KMS-11 (cell line): ENCODE data around the gene SAMD8.
"Not testable (repeated sequence)": the region's sequence is repeated elsewhere in the genome, so short reads cannot be mapped to it uniquely, and the experiment has no call there.

Experiments
- H2AFZ ChIP-seq: fragments of 200-600 bp; sonication (generic); 2 replicates; pipeline ENCODE4 v1.6.1; 2016; ENCODE audit warnings: antibody characterized with exemption, mixed run types, low read depth
- H3K27ac ChIP-seq: fragments of 200-600 bp; sonication (generic); 2 replicates; pipeline ENCODE4 v1.6.1; 2016; ENCODE audit warnings: mild to moderate bottlenecking, mixed run types
- H3K27me3 ChIP-seq: fragments of 200-600 bp; sonication (generic); 2 replicates; pipeline ENCODE4 v1.6.1; 2017; ENCODE audit warnings: mild to moderate bottlenecking, low read depth, mixed run types, moderate library complexity; ENCODE audit not compliant: insufficient read depth
- H3K36me3 ChIP-seq: fragments of 200-600 bp; sonication (generic); 2 replicates; pipeline ENCODE4 v1.6.1; 2017; ENCODE audit warnings: mild to moderate bottlenecking, mixed run types; ENCODE audit not compliant: insufficient read depth
- H3K4me1 ChIP-seq: fragments of 200-600 bp; sonication (generic); 2 replicates; pipeline ENCODE4 v1.6.1; 2016; ENCODE audit warnings: mild to moderate bottlenecking, low read depth, mixed run types; ENCODE audit not compliant: poor library complexity, severe bottlenecking
- H3K4me2 ChIP-seq: fragments of 200-600 bp; sonication (generic); 2 replicates; pipeline ENCODE4 v1.7.0; 2016; ENCODE audit warnings: mild to moderate bottlenecking, mixed run types
- H3K4me3 ChIP-seq: fragments of 200-600 bp; sonication (generic); IDR thresholded peaks from 2 replicates; pipeline ENCODE4 v1.6.1; 2017; ENCODE audit warnings: low read depth, low read length, mixed read lengths; ENCODE audit not compliant: insufficient read depth
- H3K79me2 ChIP-seq: fragments of 200-600 bp; sonication (generic); 2 replicates; pipeline ENCODE4 v1.6.1; 2016; ENCODE audit warnings: low read depth, mixed run types; ENCODE audit not compliant: insufficient read depth
- H3K9ac ChIP-seq: fragments of 200-600 bp; sonication (generic); 2 replicates; pipeline ENCODE4 v1.6.1; 2016; ENCODE audit warnings: mild to moderate bottlenecking, mixed run types
- H4K20me1 ChIP-seq: fragments of 200-600 bp; sonication (generic); 2 replicates; pipeline ENCODE4 v1.6.1; 2016; ENCODE audit warnings: mild to moderate bottlenecking, mixed run types; ENCODE audit not compliant: insufficient read depth
- TF ChIP-seq, protein P1 (sequence below): fragments of 200-600 bp; sonication (generic); conservative IDR thresholded peaks from 2 replicates; pipeline ENCODE4 v1.6.1; 2017; ENCODE audit warnings: low read depth, mild to moderate bottlenecking, antibody characterized with exemption, low read length, moderate library complexity, mixed read lengths

SAMD8 gene

DNA sequence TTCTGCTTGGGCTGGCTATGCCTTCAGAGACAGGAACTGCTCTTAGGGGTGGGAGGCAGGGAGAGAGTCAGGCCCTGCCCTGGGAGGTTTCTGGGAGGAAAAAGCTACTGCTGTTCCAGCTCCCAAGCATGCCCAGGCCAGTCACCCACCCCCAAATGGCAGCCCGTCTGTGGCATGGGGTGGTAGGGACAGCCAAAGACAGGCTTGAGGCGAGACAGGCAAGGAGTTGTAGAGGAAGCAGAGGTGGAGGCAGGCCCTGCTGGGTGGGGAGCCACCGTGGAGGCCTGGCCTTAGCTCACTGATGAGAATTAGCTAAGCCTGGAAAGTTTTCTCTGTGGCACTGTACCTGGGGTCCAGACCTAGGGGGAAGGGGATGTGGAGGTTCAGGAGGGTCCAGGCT lies 6.6 kb upstream of the SAMD8 start:
- TF ChIP-seq, protein P1, sequence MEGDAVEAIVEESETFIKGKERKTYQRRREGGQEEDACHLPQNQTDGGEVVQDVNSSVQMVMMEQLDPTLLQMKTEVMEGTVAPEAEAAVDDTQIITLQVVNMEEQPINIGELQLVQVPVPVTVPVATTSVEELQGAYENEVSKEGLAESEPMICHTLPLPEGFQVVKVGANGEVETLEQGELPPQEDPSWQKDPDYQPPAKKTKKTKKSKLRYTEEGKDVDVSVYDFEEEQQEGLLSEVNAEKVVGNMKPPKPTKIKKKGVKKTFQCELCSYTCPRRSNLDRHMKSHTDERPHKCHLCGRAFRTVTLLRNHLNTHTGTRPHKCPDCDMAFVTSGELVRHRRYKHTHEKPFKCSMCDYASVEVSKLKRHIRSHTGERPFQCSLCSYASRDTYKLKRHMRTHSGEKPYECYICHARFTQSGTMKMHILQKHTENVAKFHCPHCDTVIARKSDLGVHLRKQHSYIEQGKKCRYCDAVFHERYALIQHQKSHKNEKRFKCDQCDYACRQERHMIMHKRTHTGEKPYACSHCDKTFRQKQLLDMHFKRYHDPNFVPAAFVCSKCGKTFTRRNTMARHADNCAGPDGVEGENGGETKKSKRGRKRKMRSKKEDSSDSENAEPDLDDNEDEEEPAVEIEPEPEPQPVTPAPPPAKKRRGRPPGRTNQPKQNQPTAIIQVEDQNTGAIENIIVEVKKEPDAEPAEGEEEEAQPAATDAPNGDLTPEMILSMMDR, result no peak
- Histone ChIP-seq H3K36me3 (no peaks in the 10 kb centered on the region), H3K4me2 (no peak overlapping the region), H3K4me3 (no peak overlapping the region), H3K27ac (no peak overlapping the region), H3K27me3 (no peaks in the 10 kb centered on the region), H3K9ac (no peak overlapping the region), H3K4me1 (peaks cover 8% of the 10 kb centered on the region), H3K79me2 (no peaks in the 10 kb centered on the region), H4K20me1 (no peaks in the 10 kb centered on the region), H2AFZ (no peak overlapping the region)

DNA sequence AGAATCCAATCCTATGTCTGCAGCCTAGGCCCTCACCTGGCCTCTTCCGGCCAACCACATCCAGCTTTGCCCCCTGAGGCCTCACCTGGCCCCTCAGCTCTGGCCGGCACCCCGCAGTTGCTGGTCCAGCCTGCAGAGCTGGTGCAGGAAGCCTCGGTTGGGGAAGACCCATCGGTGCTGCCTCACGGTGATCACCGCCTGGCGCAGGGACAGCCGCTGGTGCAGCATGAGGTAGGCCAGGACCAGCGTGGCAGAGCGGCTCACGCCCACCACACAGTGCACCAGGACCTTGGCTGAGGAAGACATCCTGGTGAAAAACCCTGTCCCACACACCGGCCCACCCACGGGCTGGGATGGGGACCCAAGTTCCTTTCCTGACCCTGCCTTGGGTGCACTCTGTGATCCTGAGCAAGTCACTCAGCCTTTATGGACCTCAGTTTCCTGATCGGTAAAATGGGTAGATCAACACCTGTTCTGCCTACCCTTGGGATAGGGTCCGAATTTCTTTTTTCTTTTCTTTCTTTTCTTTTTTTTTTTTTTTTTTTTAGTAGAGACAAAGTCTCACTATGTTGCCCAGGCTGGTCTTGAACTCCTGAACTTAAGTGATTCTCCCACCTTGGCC lies 5.8 kb upstream of the SAMD8 start:
- Histone ChIP-seq H2AFZ (no peak overlapping the region), H3K79me2 (no peaks in the 10 kb centered on the region), H3K27ac (no peak overlapping the region), H3K4me1 (peaks cover 16% of the 10 kb centered on the region), H3K27me3 (no peaks in the 10 kb centered on the region), H4K20me1 (no peaks in the 10 kb centered on the region), H3K36me3 (no peaks in the 10 kb centered on the region), H3K9ac (no peak overlapping the region), H3K4me3 (no peak overlapping the region), H3K4me2 (no peak overlapping the region)
- TF ChIP-seq, protein P1, result no peak

DNA sequence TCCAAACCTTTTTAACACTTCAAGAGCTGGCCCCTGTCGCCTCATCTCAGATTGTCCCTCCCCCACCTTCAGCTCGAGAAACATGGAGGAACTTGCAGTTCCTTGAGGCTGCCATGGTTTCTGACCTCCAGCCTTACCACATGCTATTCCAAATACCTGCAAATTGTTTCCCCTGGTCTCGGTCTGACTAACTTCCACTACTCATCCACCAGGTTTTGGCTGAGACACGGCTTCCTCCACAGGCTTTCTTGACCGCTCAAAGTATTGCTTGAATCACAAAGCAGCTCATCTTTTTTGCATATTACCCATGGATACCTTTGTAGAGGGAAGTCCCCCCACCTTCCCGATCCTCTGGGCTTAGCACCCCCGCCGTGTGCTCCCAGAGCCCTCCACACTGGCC lies 5.2 kb upstream of the SAMD8 start:
- Histone ChIP-seq H3K79me2 (no peaks in the 10 kb centered on the region), H3K4me1 (peaks cover 18% of the 10 kb centered on the region), H3K4me3 (no peak overlapping the region), H4K20me1 (no peaks in the 10 kb centered on the region), H3K27ac (no peak overlapping the region), H3K9ac (no peak overlapping the region), H3K27me3 (no peaks in the 10 kb centered on the region), H3K4me2 (no peak overlapping the region), H2AFZ (no peak overlapping the region), H3K36me3 (no peaks in the 10 kb centered on the region)
- TF ChIP-seq, protein P1, result no peak

DNA sequence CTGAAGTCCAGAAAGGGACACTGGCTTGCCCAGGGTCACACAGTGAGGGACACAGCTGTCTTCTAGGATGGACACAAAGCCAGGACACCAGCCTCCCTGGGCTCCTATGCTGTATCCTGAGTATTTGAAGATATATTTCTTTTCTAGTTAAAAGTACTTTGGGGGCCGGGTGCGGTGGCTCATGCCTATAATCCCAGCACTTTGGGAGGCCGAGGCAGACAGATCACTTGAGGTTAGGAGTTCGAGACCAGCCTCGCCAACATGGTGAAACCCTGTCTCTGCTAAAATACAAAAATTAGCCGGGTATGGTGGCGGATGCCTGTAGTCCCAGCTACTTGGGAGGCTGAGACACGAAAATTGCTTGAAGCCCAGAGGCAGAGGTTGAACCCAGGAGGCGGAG lies 4.6 kb upstream of the SAMD8 start:
- H3K27ac ChIP-seq, H3K9ac ChIP-seq, H3K4me3 ChIP-seq, H2AFZ ChIP-seq, H3K27me3 ChIP-seq, H3K4me2 ChIP-seq, H4K20me1 ChIP-seq, H3K36me3 ChIP-seq, H3K79me2 ChIP-seq: not testable (repeated sequence)
- peaks cover 18% of the 10 kb centered on the region for H3K4me1 ChIP-seq

DNA sequence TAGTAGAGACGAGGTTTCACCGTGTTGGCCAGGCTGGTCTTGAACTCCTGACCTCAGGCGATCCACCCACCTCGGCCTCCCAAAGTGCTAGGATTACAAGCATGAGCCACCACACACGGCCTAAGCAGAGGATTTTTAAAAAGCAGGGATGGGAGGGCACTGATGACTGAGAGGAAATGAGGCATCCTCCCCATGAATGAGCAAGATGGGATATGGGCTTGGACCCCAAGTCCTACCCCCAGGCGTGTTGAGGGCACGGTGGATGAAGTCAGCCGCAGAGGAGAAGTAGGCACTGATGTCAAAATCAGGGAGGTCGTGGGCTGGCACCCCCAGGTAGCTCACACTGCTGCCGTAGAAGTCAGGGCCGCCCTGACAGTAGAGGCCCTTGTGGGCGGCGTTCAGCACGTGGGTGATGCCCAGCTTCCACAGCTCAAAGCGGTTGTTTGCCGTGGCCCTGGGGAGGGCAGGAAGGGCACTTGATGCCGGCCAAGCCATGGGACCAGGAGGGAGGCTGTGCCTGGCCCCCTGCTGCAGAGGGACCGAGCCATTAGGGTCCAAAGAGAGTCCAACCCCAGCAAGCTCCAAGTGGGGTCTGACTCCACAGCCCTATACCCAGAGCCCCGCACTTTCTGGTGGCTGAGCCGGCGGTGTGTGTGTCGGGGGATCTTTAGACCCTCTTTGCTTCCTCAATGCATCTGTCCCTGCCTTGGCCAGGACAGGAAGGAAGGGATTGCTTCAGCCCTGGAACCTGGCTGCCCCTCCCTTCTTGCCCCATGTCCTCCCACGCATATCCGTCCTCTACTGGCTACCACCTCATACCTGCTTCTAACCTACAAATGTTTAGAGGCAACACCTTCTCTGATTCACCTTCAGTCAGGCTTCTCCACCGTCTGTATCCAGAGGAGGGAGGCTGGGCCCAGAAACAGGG lies 3.4 kb upstream of the SAMD8 start:
- Histone ChIP-seq H3K4me3 (no peak overlapping the region), H3K4me2 (no peak overlapping the region), H3K9ac (no peak overlapping the region), H2AFZ (no peak overlapping the region), H3K79me2 (peaks cover 11% of the 10 kb centered on the region; the same call in 1 of the 2 replicates), H3K4me1 (peaks cover 25% of the 10 kb centered on the region), H4K20me1 (no peaks in the 10 kb centered on the region), H3K27me3 (no peaks in the 10 kb centered on the region), H3K36me3 (no peaks in the 10 kb centered on the region), H3K27ac (no peak overlapping the region)
- TF ChIP-seq, protein P1, result no peak
